ENCODE measurements around the gene PLK3. TPM values are rescaled to one million over a fixed set of nuclear protein-coding genes. Genes with fewer than 3 reads are reported as not detected.
A peak's percentile ranks its signal among the peaks of the same experiment; 100 is the strongest.
"Not testable (repeated sequence)": the region's sequence is repeated elsewhere in the genome, so short reads cannot be mapped to it uniquely, and the experiment has no call there.

The PLK3 gene
- total RNA-seq, result 100 to 1,000 TPM in 2 of 4 donors, 10 to 100 TPM in 2; 63.7 to 135 (median 91.1) TPM

- peak; percentile 99 for DNase-seq (ENCODE audit: low spot score in 2 of 2)
- WGBS, result 0% methylated on average over 15 of the region's 79 CpGs
- Histone ChIP-seq H3K27me3 (no peaks in the 10 kb centered on the region), H3K27ac (peak within 1 kb of the TSS; percentile 93), H3K4me3 (peak within 1 kb of the TSS; percentile 82), H3K36me3 (peaks cover 28% of the 10 kb centered on the region), H3K9me3 (no peaks in the 10 kb centered on the region), H3K4me1 (peaks cover 41% of the 10 kb centered on the region)
- TF ChIP-seq POLR2AphosphoS5 (IDR thresholded peaks at IDR 0.05), result peak in 2 of 3 donors; percentile 71 to 91
- TF ChIP-seq EP300 (IDR thresholded peaks at IDR 0.05), result no peak
- peak; percentile 75 to 97 for TF ChIP-seq CTCF (IDR thresholded peaks at IDR 0.05)
- peak; percentile 87 to 99 for TF ChIP-seq POLR2A (IDR thresholded peaks at IDR 0.05)
These were observed at the start of gene PLK3 for GRCh38 chr1:44799770-44800584. TSS of gene PLK3 (plus strand) at chr1:44800377. CDS start at chr1:44800464, 87 bp downstream.

GRCh38 chr1:44757420-44757819, 42.8 kb upstream of the PLK3 start:
- H3K9me3 ChIP-seq, result no peaks in the 10 kb centered on the region

GRCh38 chr1:44759077-44759476, 41.1 kb upstream of the PLK3 start:
- Histone ChIP-seq H3K36me3 (no peaks in the 10 kb centered on the region), H3K4me3 (no peak overlapping the region), H3K27ac (no peak overlapping the region), H3K9me3 (no peaks in the 10 kb centered on the region), H3K27me3 (no peaks in the 10 kb centered on the region), H3K4me1 (no peaks in the 10 kb centered on the region)
- no peak for DNase-seq (ENCODE audit: low spot score in 2 of 2)
- TF ChIP-seq EP300 (IDR thresholded peaks at IDR 0.05), result no peak
- TF ChIP-seq CTCF (IDR thresholded peaks at IDR 0.05), result no peak
- TF ChIP-seq POLR2AphosphoS5 (IDR thresholded peaks at IDR 0.05), result no peak
- whole genome bisulfite sequencing, result 85% methylated on average over 11 of the region's 11 CpGs

More at GRCh38 chr1:44757420-44757819, 42.8 kb upstream of the PLK3 start:
- Histone ChIP-seq H3K4me3 (no peak overlapping the region), H3K27me3 (no peaks in the 10 kb centered on the region), H3K4me1 (no peaks in the 10 kb centered on the region), H3K27ac (no peak overlapping the region), H3K36me3 (no peaks in the 10 kb centered on the region)
- 95% methylated on average over 2 of the region's 2 CpGs for WGBS
- TF ChIP-seq POLR2AphosphoS5 (IDR thresholded peaks at IDR 0.05) (no peak), EP300 (IDR thresholded peaks at IDR 0.05) (no peak), POLR2A (IDR thresholded peaks at IDR 0.05) (no peak), CTCF (IDR thresholded peaks at IDR 0.05) (no peak)
- no peak for DNase-seq (ENCODE audit: low spot score in 2 of 2)

- 85% methylated on average over 3 of the region's 3 CpGs for WGBS
- H3K36me3 ChIP-seq, result no peaks in the 10 kb centered on the region
These were observed 39.3 kb upstream of the PLK3 start for GRCh38 chr1:44760876-44761275.

GRCh38 chr1:44766421-44766820, 33.8 kb upstream of the PLK3 start:
- H3K27me3 ChIP-seq; H3K9me3 ChIP-seq; DNase-seq (ENCODE audit: low spot score in 2 of 2); H3K36me3 ChIP-seq; H3K4me1 ChIP-seq; H3K4me3 ChIP-seq; H3K27ac ChIP-seq: not testable (repeated sequence)
- WGBS, result 95% methylated on average over 6 of the region's 6 CpGs

More at GRCh38 chr1:44760876-44761275, 39.3 kb upstream of the PLK3 start:
- Histone ChIP-seq H3K27ac (no peak overlapping the region), H3K4me3 (no peak overlapping the region), H3K4me1 (no peaks in the 10 kb centered on the region), H3K27me3 (no peaks in the 10 kb centered on the region), H3K9me3 (no peaks in the 10 kb centered on the region)
- TF ChIP-seq CTCF (IDR thresholded peaks at IDR 0.05) (no peak), EP300 (IDR thresholded peaks at IDR 0.05) (no peak), POLR2AphosphoS5 (IDR thresholded peaks at IDR 0.05) (no peak), POLR2A (IDR thresholded peaks at IDR 0.05) (no peak)
- no peak for DNase-seq (ENCODE audit: low spot score in 2 of 2)
